Ecto neural progenitor cell (in vitro differentiated cells): ENCODE data around the gene TREML1.
A peak's percentile ranks its signal among the peaks of the same experiment; 100 is the strongest.
"Not testable (repeated sequence)": the region's sequence is repeated elsewhere in the genome, so short reads cannot be mapped to it uniquely, and the experiment has no call there.

ENCODE experiments used
- DNase-seq: peaks from one replicate; pipeline ENCODE4 v3.0.0-alpha.2; 2018; ENCODE audit warnings: low spot score

The TREML1 gene

GRCh38 chr6:41153992-41154625 is at the start of gene TREML1:
Gene TREML1 (minus strand): TSS chr6:41154347. CDS start chr6:41154288, 59 bp downstream.
- no peak for DNase-seq

GRCh38 chr6:41201764-41202173 is 47.6 kb upstream of the TREML1 start:
- DNase-seq = peak; percentile 26

GRCh38 chr6:41200901-41201763 is 47.0 kb upstream of the TREML1 start, which contains the start of gene TREML2:
Gene TREML2 (minus strand): TSS chr6:41201149. CDS start chr6:41201008, 141 bp downstream.
- DNase-seq = peak; percentile 38

GRCh38 chr6:41200296-41200900 is 46.3 kb upstream of the TREML1 start:
- DNase-seq = peak; percentile 37

- peak; percentile 32 for DNase-seq
Observed at GRCh38 chr6:41199552-41200246, 45.6 kb upstream of the TREML1 start.

GRCh38 chr6:41197234-41197633 is 43.1 kb upstream of the TREML1 start:
- no peak for DNase-seq

GRCh38 chr6:41194386-41194785 is 40.2 kb upstream of the TREML1 start:
- DNase-seq = no peak

- no peak for DNase-seq
Observed at GRCh38 chr6:41193884-41194283, 39.7 kb upstream of the TREML1 start.

GRCh38 chr6:41193171-41193734 is 39.1 kb upstream of the TREML1 start:
- no peak for DNase-seq

- peak; percentile 70 for DNase-seq
Observed at GRCh38 chr6:41191569-41191968, 37.4 kb upstream of the TREML1 start.

GRCh38 chr6:41190791-41191190 is 36.6 kb upstream of the TREML1 start:
- no peak for DNase-seq

GRCh38 chr6:41189967-41190366 is 35.8 kb upstream of the TREML1 start:
- no peak for DNase-seq

GRCh38 chr6:41189046-41189445 is 34.9 kb upstream of the TREML1 start:
- DNase-seq = not testable (repeated sequence)

GRCh38 chr6:41187924-41188886 is 34.1 kb upstream of the TREML1 start:
- DNase-seq = no peak

- DNase-seq = no peak
Observed at GRCh38 chr6:41186031-41186562, 31.9 kb upstream of the TREML1 start.

GRCh38 chr6:41184761-41185160 is 30.6 kb upstream of the TREML1 start:
- DNase-seq = no peak

- DNase-seq = no peak
Observed at GRCh38 chr6:41182069-41183034, 28.2 kb upstream of the TREML1 start.

- peak; percentile 27 for DNase-seq
Observed at GRCh38 chr6:41181566-41181965, 27.4 kb upstream of the TREML1 start.

GRCh38 chr6:41179163-41179562 is 25.0 kb upstream of the TREML1 start:
- no peak for DNase-seq
